HG02973 (cell line): ENCODE results near the gene RANBP3.

Experiments
- ATAC-seq: cut with Tn5 transposase; IDR thresholded peaks from one replicate; pipeline ENCODE4 v1.9.1; 2021; ENCODE audit warnings: moderate library complexity; ENCODE audit not compliant: unreplicated experiment

The RANBP3 gene

DNA sequence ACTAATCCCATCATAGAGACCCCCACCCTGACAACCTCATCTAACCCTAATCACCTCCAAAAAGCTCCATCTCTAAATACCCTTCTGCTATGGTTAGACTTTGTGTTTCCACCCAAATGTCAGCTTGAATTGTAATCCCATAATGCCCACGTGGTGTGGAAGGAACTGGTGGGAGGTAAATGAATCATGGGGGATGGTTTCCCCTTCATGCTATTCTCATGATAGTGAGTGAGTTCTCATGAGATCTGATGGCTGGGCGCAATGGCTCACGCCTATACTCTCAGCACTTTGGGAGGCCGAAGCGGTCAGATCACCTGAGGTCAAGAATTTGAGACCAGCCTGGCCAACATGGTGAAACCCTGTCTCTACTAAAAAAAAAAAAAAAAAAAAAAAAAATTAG is 70.7 kb downstream of the RANBP3 start:
- no peak for ATAC-seq

DNA sequence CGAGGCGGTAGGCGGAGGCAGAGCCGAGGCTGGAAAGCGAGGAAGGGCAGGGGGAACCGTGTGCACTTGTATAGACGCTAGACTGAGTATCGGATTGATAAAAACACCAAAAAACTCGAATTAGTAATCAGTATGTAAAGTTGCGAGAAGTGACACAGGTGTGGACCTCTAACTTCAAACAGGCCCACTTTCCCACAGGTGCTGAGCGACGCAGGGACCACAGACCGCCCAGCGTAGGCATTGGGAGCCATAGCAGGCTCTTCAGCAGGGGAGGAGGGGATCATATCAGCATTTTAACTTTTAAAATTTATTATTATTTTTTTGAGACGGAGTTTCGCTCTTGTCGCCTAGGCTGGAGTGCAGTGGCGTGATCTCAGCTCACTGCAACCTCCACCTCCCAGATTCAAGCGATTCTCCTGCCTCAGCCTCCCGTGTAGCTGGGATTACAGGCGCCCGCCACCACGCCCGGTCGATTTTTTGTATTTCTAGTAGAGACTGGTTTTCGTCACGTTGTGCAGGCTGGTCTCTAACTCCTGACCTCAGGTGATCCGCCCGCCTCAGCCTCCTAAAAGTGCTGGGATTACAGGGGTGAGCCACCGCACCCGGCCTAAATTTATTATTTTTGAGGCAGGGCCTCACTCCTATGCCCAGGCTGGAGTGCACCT is 72.7 kb downstream of the RANBP3 start:
- no peak for ATAC-seq

DNA sequence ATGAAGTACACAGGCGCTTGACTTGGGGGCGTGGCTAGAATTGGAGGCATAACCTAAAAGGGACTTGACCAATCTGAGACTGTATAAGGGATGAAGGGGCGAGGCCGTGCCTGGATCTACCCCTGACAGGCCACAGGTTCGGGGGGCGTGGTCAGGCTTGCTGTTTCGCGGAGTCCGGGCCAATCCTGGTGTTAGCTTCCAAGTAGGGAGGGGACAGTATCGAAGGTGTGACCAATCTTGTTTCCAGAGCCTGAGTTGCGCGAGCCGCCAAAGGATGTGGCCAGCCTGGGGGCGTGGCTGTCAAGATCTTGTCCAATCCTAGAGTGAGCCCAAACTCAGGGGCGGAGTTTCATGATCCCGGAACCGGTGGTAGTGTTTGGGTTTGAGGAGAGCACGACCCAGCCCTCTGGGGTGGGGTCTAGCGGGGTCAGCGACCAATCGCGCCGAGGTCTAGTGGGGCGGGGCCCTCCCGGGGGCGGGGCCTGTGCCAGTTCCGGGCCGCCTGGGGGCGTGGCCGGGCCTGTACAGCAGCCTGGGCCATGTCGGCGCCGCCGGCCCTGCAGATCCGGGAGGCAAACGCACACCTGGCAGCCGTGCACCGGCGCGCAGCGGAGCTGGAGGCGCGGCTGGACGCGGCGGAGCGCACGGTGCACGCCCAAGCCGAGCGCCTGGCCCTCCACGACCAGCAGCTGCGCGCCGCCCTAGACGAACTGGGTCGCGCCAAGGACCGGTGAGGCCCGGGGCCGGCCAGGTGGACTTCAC is 73.4 kb downstream of the RANBP3 start, which contains the start of gene VMAC:
Gene VMAC, plus strand, starts transcription at position 521 of the 762 bp plus-strand sequence. Its CDS starts 19 bp downstream, at position 540.
- ATAC-seq: peak; percentile 71

DNA sequence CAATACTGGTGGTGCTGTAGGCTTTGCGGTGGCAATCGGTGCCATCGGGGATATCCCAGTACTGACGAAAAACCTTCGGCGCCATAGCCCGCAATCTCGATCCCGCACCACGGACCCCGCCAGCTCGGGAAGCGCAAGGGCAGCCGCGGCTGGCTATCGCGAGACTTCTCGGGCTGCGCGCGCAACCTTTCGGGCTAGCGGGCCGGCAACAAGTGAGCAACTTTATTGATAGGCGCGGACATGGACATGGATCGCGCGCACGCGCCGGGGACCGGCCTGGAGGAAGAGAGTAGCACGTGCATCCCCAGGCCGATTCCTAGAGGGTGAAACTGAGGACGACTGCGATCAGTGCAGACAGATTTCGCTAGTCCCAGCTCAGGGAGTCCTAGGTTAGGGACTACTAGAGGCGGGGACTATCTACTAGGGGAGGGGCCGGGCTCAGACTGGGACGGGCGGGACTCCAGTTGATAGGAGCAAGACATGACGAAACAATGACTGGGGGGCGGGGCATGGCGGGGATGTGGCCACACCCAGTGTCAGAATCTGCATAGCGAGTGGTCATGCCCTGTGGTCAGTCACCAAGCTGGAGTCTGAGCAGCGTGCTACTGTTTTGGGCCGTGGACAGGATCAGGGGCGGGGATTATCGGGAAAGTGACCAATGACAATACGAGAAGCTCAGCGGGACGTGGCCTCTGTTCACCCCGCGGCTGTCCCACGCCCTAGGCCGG is 74.2 kb downstream of the RANBP3 start, which contains the start of gene NDUFA11:
Gene NDUFA11, minus strand, starts transcription at position 167 of the 728 bp plus-strand sequence. Its CDS starts 82 bp downstream, at position 85.
- ATAC-seq: peak; percentile 29

DNA sequence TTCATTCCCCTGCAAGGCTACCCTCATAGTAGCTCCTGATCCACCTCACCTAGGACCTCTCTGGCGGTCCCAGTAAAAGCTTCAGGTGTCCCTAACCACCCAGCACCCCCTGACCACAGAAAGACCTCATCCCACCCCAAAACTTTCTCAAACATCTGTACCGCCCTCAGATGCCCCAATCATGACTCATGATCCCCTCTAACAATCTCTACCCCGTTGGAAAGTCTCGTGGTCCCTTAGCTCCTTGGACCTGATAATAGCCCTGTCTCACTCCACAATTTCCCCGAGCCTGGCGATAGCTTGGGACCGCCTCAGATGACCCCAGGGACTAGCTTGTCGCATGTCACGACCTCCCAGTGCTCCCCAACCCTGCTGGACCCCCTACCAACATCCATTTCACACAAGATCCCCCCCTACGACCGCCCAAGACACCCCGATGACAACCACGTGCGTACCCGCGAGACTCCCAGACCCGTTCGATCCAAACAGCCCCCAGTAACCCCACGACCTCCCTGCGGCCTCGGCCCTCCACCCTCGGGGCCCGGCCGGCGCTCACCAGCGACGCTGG is 74.8 kb downstream of the RANBP3 start:
- no peak for ATAC-seq

DNA sequence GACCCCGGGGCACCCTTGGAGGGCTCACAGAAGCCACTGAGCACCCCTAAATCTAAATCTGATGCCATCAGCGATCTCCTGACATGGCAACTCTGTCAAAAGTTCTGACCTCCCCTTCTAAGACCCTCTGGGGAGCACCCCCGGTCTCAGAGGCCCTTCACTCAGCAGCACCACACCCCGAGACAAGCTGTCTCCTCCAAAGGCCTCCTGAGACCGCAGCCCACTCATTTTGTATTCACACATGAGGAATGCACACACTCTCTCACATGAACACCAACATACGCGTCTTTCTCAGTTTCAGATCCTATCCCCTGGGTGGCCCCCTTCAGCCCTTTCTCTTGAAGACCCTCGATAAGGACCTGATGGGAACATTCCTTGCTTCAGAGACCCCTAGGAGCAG is 77.0 kb downstream of the RANBP3 start:
- no peak for ATAC-seq

DNA sequence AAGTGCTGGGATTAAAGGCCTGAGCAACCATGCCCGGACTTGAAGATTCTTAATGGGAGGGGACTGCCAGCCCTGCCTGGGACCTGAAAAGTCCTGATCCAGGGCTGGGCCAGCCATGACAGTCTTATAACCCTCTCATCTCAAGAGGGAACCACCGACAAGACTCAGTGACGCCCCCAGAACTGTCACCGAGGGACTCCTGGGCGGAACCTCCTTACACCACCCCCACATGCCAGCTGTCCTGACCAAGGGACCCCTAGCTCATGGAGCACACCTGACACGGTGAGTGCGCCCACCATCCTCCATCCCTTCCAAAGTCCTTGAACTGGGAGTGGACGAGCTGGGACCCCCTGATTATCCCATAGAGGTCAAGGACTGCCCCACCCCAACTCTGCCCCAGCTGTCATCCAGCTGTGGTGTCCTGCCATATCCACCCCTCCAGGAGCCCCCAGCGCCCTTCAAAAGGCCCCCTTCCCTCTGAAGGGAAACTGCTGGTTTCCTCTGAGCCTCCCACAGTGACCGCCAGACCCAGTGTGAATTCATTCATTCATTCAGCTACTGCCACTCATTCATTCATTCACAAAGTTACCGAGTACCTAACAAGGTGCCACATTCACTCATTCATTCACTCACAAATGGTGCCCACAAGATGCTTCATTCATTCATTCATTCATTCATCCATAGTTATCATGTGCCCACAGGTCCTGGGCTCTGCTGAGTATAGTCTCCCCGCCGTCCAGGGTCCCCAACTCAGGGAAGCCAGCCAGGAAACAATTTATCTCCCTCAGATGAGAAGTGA is 78.0 kb downstream of the RANBP3 start:
- ATAC-seq: no peak

DNA sequence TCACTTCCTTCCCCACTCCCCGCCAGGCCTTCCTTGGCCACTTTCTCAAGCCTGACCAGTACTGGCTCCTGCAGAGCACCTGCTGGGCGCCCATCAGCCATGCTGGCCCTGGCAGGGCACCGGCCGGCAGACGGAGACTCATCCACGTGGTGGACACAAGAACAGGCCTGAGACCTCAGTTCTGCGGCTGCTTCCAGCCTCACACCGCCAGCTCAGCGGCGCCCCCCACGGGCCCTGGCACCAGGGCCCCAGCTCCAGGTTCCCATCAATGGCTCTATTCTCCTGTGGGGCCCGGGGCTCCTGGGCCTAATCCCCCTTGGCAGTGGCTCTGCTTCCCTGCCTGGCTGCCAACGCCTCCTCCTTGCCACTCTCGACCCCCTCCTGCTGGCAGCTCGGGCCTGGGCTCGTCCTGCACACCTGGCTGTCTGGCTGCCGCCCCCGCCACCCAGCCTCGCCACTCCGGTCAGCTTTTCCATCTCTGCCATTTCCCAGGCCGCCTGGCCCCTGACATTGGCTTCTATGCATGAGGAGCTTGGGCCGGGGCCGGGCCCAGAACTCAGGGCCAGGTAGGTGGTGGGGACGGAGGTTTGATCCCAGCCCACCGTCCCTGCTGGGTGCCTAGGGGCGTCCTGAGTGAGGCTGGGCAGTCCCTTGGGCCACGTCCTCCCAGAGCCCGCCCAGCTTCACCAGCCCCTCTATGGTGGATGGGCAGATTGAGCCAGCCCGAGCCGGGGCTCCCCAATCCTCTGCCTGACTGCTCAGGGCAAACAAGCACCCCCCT is 80.6 kb downstream of the RANBP3 start:
- no peak for ATAC-seq

DNA sequence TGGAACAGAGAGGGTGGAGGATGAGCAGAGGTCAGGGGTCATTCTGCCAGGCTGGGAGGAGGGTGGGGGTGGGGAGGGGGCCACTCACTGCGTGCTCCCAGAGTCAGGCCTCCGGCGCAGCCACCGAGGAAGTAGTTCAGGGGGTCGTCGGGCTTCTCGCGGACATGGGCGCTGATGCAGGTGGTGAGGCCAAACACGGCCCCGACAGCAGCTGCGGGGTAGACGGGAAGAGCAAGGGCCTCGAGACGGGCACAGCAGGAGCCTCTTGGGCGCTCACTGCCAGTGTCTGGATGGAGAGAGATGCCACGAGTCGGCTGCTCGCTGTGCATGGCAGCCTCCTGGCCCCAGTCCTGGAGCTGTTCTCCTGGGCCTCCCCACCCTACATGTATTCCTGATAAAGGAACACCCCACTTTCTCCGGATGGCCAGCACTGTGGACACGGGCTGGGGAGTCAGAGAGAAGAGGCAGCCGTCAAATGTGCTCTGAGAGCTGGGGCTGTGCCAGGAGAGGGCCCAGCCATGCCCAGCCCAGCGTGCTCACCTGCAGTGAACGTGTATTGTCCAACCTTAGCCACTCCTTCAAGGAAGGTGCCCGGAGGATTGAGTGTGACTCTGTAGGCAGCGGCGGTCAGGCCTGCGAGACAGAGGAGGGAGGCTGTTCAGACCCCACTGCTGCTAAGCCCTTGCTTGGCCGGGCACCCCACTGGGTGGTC is 81.4 kb downstream of the RANBP3 start:
- ATAC-seq: no peak

DNA sequence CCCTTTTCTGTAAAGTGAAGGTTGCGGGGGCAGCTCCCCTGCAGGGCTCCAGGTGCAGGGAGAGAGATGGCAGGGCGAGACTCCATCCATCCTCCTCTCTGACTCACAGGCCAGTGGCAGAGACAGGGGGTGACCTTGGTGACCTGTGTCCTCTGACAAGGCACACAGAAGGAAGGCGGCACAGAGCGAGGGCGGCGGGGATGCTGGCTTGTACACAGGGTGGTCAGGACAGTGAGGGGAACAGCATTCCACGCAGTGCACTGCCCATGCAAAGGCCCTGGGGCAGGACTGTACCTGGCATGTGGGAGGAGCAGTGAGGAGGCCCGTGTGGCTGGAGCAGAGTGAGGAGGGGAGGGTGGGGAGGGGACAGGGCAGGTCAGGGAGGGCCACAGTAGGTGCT is 82.0 kb downstream of the RANBP3 start:
- no peak for ATAC-seq

DNA sequence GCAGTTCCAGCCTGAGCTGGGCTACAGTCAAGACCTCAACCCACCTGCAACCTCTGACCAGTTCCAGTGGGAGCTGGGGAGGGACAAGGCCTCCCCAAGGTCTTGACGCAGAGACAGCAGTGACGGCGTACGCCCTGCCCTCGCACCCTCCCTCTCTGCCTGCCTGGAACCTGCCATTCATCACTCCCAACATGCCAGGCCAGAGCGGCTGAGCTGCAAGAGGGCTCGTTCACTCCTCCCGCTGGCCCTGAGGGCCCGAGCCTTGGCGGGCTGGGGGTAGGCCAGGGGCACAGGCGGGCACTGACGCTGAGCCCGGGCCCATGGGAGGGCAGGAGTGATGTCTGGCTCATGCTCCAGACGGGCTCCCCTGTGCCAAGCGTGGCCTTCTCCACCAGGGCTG is 82.5 kb downstream of the RANBP3 start:
- ATAC-seq: no peak

DNA sequence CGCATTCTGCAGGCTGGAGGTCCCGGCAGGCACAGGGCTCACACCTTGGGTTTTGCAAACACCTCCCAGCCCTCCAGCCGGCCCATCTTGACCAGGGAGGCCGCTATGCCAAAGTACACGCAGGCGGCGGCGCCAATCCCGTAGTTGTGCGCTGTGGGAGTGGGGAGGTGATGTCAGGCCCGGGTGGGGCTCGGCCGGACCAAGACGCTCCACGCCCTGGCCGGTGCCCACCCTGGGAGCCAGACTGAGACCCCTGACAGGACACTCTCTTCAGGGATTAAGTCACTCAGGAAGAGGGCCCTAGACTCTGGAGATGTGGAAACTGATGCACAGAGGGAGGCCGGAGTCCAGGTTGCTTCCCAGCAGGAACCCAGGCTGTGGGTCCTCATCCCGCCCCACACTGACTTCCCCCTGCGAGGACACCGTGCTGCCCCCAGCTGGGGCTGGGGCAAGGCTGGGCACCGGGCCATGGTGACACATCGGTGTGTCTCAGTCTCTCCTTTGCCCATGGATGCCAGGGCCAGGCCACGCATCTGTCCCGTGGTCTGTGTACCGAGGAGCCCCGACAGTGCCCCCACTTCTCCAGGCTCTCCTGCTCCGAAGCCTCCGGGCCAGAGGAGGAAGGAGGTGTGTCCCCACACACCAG is 83.1 kb downstream of the RANBP3 start:
- no peak for ATAC-seq

DNA sequence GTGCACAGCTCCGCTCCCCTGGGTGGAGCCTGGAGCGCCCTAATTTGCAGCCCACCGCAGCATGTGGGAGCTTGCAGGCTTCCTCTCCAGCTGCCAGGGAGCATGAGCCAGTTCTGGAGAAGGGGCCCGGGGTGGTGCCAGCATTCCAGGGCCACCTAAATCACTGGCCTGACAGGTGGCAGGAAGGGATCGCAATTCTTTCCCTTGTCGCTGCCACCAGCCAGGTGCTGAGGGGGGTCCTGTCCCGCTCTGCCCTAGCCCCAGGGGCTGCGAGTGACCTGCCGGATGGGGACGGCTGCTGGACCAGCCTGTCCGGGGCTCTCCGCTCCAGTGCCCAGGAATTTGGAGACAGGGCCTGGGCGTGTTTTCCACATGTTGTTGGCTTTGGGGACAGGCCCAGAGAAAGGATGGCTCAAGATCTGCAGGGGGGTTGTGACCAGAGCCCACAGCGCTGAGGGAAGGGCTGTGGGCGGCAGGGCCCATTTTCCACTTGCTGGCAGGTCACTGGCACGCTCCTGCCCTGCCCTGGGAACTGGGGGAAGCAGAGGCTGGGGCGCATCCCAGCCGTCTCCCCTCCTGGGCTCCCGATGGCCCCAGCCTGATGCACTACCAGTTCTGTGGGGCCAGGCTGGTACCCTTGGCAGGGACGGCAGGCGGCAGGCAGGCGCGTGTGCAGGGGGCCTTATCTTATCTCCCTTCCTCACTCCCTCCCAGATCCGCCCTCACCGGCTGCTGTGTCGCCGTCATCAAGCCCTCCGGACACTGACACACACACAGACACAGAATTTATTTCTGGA is 83.8 kb downstream of the RANBP3 start:
- ATAC-seq: no peak

DNA sequence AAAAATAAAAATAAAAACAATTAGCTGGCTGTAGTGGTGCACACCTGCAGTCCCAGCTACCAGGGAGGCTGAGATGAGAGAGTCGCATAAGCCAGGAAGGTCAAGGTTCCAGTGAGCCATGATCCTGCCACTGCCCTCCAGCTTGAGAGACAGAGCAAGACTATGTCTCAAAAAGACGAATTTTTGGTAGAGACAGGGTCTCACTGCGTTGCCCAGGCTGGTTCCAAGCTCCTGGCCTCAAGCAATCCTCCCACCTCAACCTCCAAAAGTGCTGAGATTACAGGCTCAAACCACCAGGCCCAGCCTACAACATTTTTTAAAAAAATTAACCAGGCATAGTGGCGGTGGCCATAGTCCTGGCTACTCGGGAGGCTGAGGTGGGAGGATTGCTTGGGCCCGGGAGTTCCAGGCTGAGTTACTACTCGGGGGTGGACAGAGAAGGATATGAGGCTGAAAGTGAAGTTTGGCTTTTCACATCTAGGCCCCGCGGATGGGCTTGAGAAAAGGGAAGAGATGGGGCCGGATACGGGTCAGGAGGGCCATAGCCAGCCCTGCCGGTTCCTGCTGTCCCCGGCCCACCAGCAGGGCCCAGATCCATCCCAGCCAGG is 84.5 kb downstream of the RANBP3 start:
- ATAC-seq: no peak

DNA sequence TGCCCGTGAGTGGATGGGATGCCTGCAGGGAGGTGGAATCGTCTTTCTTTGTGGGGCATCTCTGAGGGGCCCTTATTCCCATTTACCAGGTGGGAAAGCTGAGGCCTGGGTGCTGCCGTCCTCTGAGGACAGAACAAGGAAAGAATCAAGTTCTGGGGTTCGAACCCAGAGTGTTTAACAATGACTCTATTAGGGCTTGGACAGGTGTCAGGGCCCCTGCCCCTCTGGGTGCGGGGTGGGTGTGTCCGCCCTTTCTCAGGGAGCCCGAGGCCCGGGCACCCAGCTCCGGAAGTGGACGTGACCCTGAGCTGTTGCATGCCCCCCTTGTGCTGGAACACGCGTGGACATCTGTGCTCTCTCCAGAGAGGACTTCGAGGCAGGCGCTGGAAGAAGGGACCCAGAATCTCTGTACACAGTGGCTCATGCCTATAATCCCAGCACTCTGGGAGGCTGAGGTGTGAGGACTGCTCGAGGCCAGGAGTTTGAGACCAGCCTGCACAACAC is 85.1 kb downstream of the RANBP3 start:
- ATAC-seq: no peak

DNA sequence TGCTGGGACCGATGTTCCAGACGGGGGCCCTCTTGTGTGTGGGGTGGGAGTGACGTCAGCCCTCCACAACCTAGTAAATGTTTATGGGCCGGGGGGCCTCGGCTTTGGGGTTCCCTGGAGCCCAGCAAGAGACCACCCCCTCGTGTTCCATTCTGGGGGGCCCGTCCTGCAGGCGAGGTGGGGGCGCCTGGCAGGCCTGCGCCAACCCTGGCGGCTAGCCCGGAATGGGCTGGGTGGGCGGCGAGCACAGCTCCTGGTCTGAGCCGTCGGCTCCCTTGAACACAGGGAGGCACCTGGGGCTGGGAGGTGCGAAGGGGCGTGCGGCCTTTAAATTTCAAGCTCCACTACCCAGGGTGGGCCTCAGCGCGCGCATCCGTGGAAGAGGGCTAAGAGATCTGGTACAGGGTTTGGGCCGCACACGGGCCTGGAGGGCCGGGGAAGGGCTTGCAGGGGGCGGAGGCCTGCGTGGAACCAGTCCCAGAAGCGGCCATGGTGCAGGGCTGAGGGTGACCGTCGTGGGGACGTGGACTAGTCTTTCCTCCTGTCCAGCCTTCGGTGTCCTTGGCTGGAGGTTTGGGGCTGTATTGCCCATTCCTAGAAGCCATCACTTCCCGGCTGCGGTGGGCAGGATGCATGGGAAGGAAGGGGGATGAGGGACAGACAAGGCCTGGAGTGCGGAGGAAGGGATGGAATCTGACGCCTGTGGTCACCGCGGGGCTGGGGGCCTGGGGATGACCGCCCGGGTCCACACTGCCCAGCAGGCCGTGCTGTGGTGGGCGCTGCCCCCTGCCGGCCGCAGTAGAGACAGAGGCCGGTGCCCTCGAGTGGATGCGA is 85.8 kb downstream of the RANBP3 start:
- no peak for ATAC-seq
